Dedifferentiated amniotic fluid mesenchymal stem cell (primary cell): Measurements from ENCODE around the gene WEE1.
"Not testable (repeated sequence)": the region's sequence is repeated elsewhere in the genome, so short reads cannot be mapped to it uniquely, and the experiment has no call there.

ENCODE experiments used
- DNase-seq: peaks from one replicate; pipeline ENCODE4 v3.0.0-alpha.2; 2016; ENCODE audit errors: extremely low spot score

Gene WEE1

DNA sequence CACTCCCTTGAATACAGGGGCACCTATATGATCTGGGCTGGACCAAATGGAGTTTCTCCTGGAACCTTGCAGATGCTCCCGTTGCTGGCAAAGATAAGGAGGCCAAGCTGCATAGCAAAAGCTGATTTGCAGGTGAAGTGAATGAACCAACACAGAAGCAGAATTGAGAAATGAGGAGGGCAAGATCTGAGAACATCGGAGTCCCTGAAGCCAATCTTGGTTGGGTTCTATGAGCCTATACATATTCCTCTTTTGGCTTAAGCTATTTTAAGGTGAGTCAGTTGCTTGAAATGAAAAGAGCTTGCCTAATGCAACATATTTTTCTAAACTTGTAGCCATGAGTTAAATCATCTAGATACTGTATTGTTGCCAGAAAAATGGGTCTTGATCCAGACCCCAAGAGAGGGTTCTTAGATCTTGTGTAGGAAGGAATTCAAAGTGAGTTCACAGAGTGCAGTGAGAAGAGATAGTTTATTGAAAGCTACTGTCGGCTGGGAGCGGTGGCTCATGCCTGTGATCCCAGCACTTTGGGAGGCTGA lies 23.5 kb downstream of the WEE1 start:
- DNase-seq, result no peak

GRCh38 chr11:9600166-9600565 lies 26.7 kb downstream of the WEE1 start:
- DNase-seq, result no peak

DNA sequence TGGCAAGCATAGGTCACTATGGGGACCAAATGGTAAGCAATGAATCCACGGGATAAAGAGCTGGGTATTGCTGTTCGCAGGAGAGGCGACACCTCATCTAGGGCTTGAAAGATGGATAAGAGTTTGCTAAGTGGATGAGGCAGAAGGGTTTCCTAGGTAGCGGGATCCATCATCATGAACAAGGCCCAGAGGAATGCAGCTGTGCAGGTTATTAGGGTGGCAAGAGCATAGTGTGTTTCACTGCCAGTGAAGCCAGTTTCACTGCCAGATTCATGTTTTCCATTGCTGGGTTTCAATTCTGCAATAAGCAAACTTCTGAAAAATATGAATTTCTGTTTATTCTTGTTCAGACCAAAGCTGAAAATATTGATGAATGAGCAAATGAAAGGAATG lies 27.2 kb downstream of the WEE1 start:
- no peak for DNase-seq

DNA sequence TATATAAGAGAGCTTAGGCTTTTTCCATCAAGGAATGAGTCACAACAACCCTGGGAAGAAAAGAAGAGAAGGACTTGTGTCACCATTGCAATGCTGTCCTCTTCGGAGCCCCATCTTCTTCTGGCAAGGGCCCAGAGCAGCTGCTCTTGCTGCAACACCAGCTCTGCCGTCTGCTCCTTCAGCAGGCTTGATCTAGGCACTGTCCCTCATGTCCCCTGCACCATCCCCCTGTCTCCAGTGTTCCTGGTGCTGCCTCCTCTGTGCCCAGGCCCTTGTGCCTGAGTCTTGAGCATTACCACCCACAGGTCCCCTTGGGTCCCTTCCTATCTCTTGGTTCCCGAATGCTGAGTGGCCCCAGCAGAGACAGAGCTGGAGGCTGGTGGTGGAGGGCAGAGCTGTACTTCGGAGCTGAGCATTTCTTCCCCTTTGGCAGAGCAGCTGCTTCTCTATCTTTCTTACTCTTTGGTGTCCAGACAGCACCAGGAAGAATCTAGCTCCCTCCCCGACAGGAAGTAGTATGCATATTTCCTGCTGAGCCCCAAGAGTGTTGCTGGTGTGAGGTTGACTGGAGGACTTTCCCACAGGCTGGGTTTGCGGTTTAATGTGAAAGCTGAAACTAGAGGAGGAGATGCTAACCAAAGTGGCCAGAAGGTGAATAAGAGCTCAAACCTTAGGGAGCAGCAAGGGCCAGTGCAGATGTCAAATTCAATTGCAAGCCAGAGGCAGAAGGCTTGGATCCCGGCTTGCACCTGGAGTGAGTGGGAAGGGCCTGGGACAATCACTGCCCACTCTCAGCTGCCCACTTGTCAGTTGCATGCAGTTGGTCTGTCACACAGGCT lies 27.8 kb downstream of the WEE1 start:
- DNase-seq, result no peak

GRCh38 chr11:9601876-9602199 lies 28.4 kb downstream of the WEE1 start:
- no peak for DNase-seq

DNA sequence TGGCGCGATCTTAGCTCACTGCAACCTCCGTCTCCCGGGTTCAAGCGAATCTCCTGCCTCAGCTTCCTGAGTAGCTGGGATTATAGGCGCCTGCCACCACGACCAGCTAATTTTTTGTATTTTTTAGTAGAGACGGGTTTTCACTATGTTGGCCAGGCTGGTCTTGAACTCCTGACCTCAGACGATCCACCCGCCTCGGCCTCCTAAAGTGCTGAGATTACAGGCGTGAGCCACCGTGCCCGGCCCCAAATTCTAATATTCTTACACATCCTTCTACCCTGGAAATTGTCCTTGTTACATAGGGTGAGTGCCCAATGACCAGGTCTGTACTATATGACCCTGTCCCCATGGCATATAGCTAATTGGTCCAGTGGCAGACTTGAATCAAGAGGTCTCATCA lies 29.7 kb downstream of the WEE1 start:
- not testable (repeated sequence) for DNase-seq

- no peak for DNase-seq
These were observed 30.7 kb downstream of the WEE1 start for GRCh38 chr11:9604134-9604533.

DNA sequence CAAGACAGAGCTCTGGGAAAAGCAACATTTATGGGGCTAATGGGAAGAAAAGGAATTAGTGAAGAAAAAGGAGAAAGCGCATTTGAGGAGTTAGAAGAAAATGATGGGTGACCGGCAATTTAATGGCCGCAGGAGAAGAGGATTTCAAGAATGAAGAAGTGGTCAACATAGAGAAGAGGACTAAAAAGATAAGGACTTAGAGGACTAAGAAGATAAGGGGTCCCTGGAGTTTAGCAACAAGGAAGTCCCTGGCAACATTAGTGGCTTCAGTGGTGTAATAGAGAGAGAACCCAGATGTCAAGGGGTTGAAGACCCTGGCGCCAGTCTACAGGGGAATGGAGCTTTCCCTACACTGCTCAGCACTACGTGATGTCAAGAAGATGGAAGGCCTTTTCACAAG lies 32.3 kb downstream of the WEE1 start:
- DNase-seq, result no peak

DNA sequence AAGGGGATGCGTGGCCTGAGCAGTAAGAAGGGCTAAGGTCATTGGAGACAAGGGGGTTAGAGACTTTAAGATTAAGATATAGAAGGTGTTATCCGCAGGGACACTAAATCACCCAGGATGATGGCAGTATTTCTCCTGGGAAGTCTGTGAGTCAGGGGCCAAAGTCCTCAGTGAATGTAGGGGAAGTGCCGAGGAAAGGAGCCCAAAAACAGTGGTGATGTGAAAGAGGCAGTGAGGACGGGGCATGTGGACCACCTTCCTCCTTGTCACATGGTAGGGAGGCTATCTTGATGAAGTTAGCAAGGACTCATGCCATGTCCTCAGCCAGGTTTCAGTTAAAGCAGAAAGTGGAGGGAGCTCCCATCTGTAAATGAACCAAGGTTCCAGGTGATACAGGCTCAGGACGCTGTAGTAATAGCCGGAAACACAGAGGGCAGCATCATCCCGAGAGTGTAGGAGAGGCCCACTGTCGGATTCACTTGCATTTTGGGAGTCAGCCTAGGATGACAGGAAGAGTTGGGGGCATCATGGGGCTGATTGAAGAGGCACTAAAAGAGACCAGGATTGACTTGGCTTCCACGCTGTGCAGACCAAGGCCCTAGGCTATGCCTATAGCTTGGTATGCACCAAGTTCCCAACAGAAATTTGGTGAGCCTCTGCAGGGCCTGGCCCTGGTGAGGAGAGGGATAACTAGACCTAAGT lies 33.5 kb downstream of the WEE1 start:
- no peak for DNase-seq

GRCh38 chr11:9607511-9607899 lies 34.0 kb downstream of the WEE1 start:
- DNase-seq, result no peak

DNA sequence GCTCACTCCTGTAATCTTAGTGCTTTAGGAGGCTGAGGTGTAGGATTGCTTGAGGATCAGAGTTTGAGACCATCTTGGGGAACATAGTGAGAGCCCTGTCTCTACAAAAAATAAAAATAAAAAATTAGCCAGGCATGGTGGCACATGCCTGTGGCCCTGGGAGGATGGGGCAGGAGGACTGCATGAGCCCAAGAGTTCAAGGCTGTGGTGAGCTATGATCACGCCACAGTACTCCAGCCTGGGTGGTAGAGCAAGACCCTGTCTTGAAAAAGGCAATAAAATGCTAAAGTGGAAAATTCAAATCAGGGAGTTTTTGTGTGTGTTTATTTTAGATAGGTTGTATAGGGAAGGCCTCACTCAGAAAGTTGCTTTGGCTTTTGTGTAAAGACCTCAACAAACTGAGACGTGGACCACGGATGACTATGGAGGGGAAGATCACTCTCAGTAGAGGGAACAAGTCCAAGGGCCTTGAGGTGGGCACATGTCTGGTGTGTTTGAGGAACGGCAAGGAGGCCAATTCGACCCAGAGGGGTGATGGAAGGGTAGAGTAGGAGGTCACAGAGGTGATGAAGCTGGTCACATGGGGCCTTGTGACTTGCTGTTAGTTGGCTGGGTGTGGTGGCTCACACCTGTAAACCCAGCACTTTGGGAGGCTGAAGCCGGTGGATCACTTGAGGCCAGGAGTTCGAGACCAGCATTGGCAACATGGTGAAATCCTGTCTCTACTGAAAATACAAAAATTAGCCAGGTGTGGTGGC lies 35.7 kb downstream of the WEE1 start:
- DNase-seq, result no peak

- no peak for DNase-seq
These were observed 36.4 kb downstream of the WEE1 start for GRCh38 chr11:9609841-9610240.

GRCh38 chr11:9613118-9613829 lies 39.8 kb downstream of the WEE1 start:
- peak; percentile 97 for DNase-seq

- peak; percentile 57 for DNase-seq
These were observed 40.6 kb downstream of the WEE1 start for GRCh38 chr11:9613830-9614762.

DNA sequence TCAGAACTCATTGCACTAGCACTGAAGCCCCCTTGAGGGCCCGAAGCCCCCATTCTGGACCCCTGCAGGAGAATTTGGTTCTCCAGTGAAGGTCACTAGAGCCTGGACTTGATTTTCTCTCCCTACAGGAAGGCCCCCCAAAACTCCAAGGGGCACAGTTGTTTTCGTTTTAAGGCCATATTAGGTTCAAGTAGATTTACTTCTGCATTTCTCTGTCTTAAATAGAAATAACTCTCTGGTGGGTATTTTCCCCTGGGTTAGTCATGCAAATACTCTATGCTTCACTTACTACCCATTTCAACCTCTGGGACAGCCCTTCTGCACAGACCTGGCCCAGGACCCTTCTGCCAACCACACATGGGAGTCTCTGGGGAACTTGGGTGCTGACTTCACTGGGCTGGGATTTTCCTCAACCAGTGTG lies 41.6 kb downstream of the WEE1 start:
- DNase-seq, result no peak

DNA sequence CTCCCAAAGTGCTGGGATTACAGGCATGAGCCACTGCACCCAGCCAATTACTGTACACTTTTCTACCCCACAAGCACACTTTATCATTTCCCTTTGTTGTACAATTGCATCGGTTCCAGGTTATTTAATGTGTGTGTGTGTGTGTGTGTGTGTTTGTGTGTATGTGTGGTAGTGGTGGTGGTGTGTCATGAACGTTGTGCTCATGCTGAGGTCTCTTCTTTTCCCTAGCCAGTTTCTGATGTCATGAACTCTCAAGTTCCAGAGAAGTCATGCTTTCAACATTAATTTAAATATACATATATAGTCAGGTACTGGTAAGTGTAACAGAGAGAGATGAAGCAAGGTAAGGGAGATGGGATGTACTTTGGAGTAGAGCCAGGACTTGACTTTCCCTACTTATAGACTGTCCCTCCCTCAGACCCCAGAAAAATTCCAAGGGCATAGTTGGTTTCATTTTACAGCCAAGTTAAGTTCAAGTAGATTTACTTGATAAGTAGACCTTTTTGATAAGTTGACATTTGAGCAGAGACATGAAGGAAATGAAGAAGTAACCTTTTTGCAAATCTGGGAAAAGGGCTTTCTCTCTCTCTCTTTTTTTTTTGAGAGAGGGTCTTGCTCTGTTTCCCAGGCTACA lies 42.7 kb downstream of the WEE1 start:
- no peak for DNase-seq

DNA sequence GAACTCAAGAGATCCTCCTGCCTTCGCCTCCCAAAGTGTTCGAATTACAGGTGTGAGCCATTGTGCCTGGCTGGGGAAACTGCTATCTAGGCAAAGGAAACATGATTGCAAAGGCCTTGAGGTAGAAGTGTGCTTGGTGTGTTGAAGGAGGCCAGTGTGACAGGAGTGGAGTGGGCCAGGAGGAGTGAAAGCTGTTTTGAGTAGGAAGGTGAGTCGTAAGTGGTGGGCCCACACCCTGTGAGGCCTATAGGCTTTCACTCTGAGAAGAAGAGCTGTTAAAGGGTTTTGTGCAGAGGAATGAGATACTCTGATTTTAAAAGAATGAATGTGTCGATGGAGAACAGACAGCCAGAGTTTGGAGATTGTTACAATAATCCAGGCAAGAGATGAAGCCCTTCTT lies 43.4 kb downstream of the WEE1 start:
- DNase-seq, result no peak

DNA sequence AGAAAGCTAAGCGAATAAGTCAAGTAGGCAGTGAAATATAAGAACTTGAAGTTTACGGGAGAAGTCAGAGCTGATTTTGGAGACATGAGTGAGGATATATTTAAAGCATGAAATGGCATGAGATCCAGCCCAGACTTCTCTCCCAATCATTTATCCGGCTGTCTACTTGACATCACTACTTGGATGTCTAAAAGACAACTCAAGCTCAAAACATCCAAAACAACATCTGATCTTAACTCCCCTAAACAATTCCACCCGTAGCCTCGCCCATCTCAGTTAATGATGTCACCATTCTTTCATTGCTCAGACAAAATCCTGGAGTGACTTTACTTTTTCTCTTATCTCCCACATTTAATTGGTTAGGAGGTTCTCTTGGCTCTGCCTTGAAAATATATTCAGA lies 44.5 kb downstream of the WEE1 start:
- DNase-seq, result peak; percentile 96

DNA sequence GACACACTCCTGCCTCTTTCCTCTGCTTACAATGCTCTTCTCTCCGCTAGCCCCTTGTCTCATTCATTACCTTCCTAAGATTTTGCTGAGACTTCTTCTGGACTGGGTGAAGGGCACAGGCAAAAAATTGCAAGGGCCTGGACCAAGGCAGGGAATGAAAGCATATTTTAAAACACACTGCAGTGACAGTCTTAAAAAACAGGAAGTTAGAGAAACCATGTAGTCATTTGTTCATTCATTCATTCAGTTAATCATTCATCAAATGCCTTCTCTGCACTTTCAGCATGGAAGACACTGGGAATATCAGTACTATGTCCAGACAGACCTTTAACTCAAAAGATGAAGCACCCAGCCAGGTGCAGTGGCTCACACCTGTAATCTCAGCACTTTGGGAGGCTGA lies 45.5 kb downstream of the WEE1 start:
- no peak for DNase-seq

- no peak for DNase-seq
These were observed 46.5 kb downstream of the WEE1 start for GRCh38 chr11:9619971-9620370.
